Panc1 (cell line): ENCODE measurements around the gene FAM43A.

Source experiments
- CTCF ChIP-seq: fragments of 450-650 bp; IDR thresholded peaks from 2 replicates; pipeline ENCODE4 v1.5.1; 2017; ENCODE audit warnings: mild to moderate bottlenecking
- TF ChIP-seq, protein P1 (sequence below), 2 experiments: IDR thresholded peaks; 2 replicates each; pipeline ENCODE4 v1.6.1; 2011 to 2012; ENCODE audit warnings: low read depth in 2 of 2, control low read depth in 1 of 2, low read length in 1 of 2, mild to moderate bottlenecking in 1 of 2, moderate library complexity in 1 of 2; ENCODE audit not compliant: insufficient read depth in 1 of 2

DNA sequence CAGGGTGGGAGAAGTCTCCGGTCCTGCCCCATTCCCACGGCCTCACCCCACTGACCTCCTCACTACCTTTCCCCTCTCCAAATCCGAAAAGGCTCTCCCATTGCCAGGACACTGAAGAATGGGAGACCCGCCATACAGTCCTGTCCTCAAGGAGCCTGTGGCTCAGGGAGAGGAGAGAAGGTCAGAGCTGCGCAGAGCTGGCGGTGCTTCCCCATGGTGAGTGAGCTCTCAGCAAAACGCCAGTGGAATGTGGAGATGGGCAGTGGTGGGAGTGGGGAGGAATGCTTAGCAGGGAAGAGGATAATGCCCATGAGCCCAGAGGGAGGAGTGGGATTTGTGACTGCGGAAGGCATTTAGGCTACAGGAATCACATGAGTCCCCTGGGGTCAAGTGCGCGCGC, 20.1 kb downstream of the FAM43A start:
- TF ChIP-seq CTCF = no peak
- TF ChIP-seq, protein P1, sequence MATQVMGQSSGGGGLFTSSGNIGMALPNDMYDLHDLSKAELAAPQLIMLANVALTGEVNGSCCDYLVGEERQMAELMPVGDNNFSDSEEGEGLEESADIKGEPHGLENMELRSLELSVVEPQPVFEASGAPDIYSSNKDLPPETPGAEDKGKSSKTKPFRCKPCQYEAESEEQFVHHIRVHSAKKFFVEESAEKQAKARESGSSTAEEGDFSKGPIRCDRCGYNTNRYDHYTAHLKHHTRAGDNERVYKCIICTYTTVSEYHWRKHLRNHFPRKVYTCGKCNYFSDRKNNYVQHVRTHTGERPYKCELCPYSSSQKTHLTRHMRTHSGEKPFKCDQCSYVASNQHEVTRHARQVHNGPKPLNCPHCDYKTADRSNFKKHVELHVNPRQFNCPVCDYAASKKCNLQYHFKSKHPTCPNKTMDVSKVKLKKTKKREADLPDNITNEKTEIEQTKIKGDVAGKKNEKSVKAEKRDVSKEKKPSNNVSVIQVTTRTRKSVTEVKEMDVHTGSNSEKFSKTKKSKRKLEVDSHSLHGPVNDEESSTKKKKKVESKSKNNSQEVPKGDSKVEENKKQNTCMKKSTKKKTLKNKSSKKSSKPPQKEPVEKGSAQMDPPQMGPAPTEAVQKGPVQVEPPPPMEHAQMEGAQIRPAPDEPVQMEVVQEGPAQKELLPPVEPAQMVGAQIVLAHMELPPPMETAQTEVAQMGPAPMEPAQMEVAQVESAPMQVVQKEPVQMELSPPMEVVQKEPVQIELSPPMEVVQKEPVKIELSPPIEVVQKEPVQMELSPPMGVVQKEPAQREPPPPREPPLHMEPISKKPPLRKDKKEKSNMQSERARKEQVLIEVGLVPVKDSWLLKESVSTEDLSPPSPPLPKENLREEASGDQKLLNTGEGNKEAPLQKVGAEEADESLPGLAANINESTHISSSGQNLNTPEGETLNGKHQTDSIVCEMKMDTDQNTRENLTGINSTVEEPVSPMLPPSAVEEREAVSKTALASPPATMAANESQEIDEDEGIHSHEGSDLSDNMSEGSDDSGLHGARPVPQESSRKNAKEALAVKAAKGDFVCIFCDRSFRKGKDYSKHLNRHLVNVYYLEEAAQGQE (IDR thresholded peaks at IDR 0.05; ENCODE audit: insufficient read depth in 1 of 2, low read depth in 2 of 2, low read length in 1 of 2) = no peak
